Measurements from ENCODE around the gene UNC79.

DNA sequence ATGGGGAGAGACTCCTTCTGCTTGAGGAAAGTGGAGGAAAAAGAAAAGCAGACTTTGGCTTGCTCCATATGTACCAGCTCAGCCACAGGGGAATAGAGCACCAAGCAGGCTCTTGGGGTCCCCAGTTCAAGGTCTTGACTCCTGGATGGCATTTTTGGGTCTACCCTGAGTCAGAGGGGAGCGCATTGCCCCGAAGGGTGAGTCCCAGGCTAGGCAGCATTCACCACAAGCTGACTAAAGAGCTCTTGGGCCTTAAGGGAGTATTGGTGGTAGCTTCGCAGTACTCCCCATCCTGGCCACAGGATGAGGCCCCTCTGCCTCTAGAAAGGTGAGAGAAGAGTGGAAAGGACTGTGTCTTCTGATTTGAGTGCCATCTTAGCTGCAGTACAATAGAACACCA lies 19.8 kb upstream of the UNC79 start:
- TF ChIP-seq CTCF (conservative IDR thresholded peaks at IDR 0.05) (no peak), EZH2 (IDR thresholded peaks at IDR 0.05; ENCODE audit: low read depth) (no peak)

Measured in PC-9 (cell line).